Neural cell (in vitro differentiated cells): ENCODE measurements around the gene C5orf52. TPM values are rescaled to one million over a fixed set of nuclear protein-coding genes. Genes with fewer than 3 reads are reported as not detected.

ENCODE experiments used
- H2AFZ ChIP-seq: fragments of 200-600, 300-800 bp; sonication (generic), shearing (Covaris generic); 2 replicates; pipeline ENCODE4 v1.6.0; 2014; ENCODE audit warnings: low read depth, mild to moderate bottlenecking, antibody characterized with exemption, low read length, moderate library complexity
- H3F3A ChIP-seq: fragments of 200-600 bp; shearing (Covaris generic); 2 replicates; pipeline ENCODE4 v1.6.1; 2016; ENCODE audit warnings: mild to moderate bottlenecking, moderate library complexity, mixed read lengths, antibody characterized with exemption, low read length; ENCODE audit not compliant: insufficient read depth, poor library complexity, severe bottlenecking
- H3K27ac ChIP-seq: fragments of 200-600, 300-800 bp; sonication (generic), shearing (Covaris generic); 2 replicates; pipeline ENCODE4 v1.5.1; 2014; ENCODE audit warnings: mild to moderate bottlenecking, low read length, moderate library complexity
- H3K27me3 ChIP-seq: fragments of 300-800, 200-600 bp; sonication (generic), shearing (Covaris generic); 2 replicates; pipeline ENCODE4 v1.6.0; 2014; ENCODE audit warnings: mild to moderate bottlenecking, low read depth, low read length, moderate library complexity; ENCODE audit not compliant: insufficient read depth
- H3K36me3 ChIP-seq: fragments of 300-800, 200-600 bp; sonication (generic), shearing (Covaris generic); 2 replicates; pipeline ENCODE4 v1.5.1; 2014; ENCODE audit warnings: mild to moderate bottlenecking, antibody characterized with exemption, low read length, moderate library complexity; ENCODE audit not compliant: insufficient read depth
- H3K4me2 ChIP-seq: fragments of 300-800, 200-600 bp; sonication (generic), shearing (Covaris generic); 2 replicates; pipeline ENCODE4 v1.6.0; 2014; ENCODE audit warnings: mild to moderate bottlenecking, low read length
- H3K4me3 ChIP-seq: fragments of 300-800, 200-600 bp; sonication (generic), shearing (Covaris generic); 2 replicates; pipeline ENCODE4 v1.5.1; 2014; ENCODE audit warnings: mild to moderate bottlenecking, low read length, moderate library complexity
- H3K79me2 ChIP-seq: fragments of 200-600 bp; shearing (Covaris generic); replicated peaks from 2 replicates; pipeline ENCODE4 v1.6.0; 2014; ENCODE audit warnings: mild to moderate bottlenecking, low read length, moderate library complexity; ENCODE audit not compliant: insufficient read depth
- H3K9ac ChIP-seq: fragments of 300-800, 200-600 bp; sonication (generic), shearing (Covaris generic); 2 replicates; pipeline ENCODE4 v1.6.1; 2016; ENCODE audit warnings: mild to moderate bottlenecking, low read length, mixed read lengths
- H3K9me2 ChIP-seq: fragments of 200-600 bp; shearing (Covaris generic); 2 replicates; pipeline ENCODE4 v1.6.1; 2016; ENCODE audit warnings: mild to moderate bottlenecking, low read length, mixed read lengths; ENCODE audit not compliant: insufficient read depth
- H3K9me3 ChIP-seq: fragments of 200-600, 300-800 bp; sonication (generic), shearing (Covaris generic); 2 replicates; pipeline ENCODE4 v1.6.1; 2016; ENCODE audit warnings: mild to moderate bottlenecking, mixed run types, low read length, moderate library complexity, mixed read lengths
- H4K20me1 ChIP-seq: fragments of 200-600 bp; shearing (Covaris generic); 2 replicates; pipeline ENCODE4 v1.6.1; 2016; ENCODE audit warnings: mild to moderate bottlenecking, mixed run types; ENCODE audit not compliant: insufficient read depth
- CTCF ChIP-seq: fragments of 450-650 bp; IDR thresholded peaks from 2 replicates; pipeline ENCODE4 v1.5.1; 2014; ENCODE audit warnings: antibody characterized with exemption, mild to moderate bottlenecking, moderate library complexity; ENCODE audit not compliant: poor library complexity, severe bottlenecking
- EP300 ChIP-seq: fragments of 450-650 bp; conservative IDR thresholded peaks from 2 replicates; pipeline ENCODE4 v1.6.1; 2014; ENCODE audit warnings: antibody characterized with exemption, mild to moderate bottlenecking, moderate library complexity; ENCODE audit not compliant: poor library complexity, severe bottlenecking
- EZH2 ChIP-seq: fragments of 200-600, 300-800 bp; shearing (Covaris generic), sonication (generic); IDR thresholded peaks from 2 replicates; pipeline ENCODE4 v1.6.1; 2014; ENCODE audit warnings: antibody characterized with exemption, low read length, borderline replicate concordance, mild to moderate bottlenecking; ENCODE audit not compliant: insufficient read depth, poor library complexity, severe bottlenecking
- MXI1 ChIP-seq: fragments of 450-650 bp; conservative IDR thresholded peaks from 2 replicates; pipeline ENCODE4 v1.6.1; 2014; ENCODE audit warnings: antibody characterized with exemption, mild to moderate bottlenecking; ENCODE audit not compliant: poor library complexity, severe bottlenecking
- POLR2AphosphoS5 ChIP-seq: IDR thresholded peaks from 2 replicates; pipeline ENCODE4 v1.6.1; 2012
- RAD21 ChIP-seq: fragments of 450-650 bp; conservative IDR thresholded peaks from 2 replicates; pipeline ENCODE4 v1.6.1; 2014; ENCODE audit warnings: antibody characterized with exemption, mild to moderate bottlenecking, moderate library complexity
- REST ChIP-seq: IDR thresholded peaks from 2 replicates; pipeline ENCODE4 v1.6.1; 2012; ENCODE audit warnings: borderline replicate concordance
- SMC3 ChIP-seq: fragments of 450-650 bp; conservative IDR thresholded peaks from 2 replicates; pipeline ENCODE4 v1.6.1; 2014; ENCODE audit warnings: antibody characterized with exemption, mild to moderate bottlenecking, moderate library complexity; ENCODE audit not compliant: poor library complexity
- TAF1 ChIP-seq: IDR thresholded peaks from 2 replicates; pipeline ENCODE4 v1.6.1; 2012; ENCODE audit warnings: low read depth
- polyA plus RNA-seq: library from polyadenylated mRNA; depleted of rRNA; stranded (reverse); fragments of >200 nt; gene quantifications from 2 replicates; pipeline ENCODE4 v1.2.3, GENCODE V29; 2014

Gene C5orf52
- polyA plus RNA-seq, 1 donor from 2014 or later: not detected

GRCh38 chr5:157710882-157711281 lies 39.5 kb downstream of the C5orf52 start:
- Histone ChIP-seq H3F3A (no peaks in the 10 kb centered on the region), H3K27ac (no peak overlapping the region), H3K36me3 (no peaks in the 10 kb centered on the region), H3K27me3 (no peaks in the 10 kb centered on the region), H4K20me1 (no peaks in the 10 kb centered on the region), H3K9ac (no peak overlapping the region), H3K4me3 (no peak overlapping the region), H3K9me3 (no peaks in the 10 kb centered on the region), H3K4me2 (no peak overlapping the region), H3K79me2 (no peaks in the 10 kb centered on the region), H2AFZ (no peak overlapping the region), H3K9me2 (no peaks in the 10 kb centered on the region)
- TF ChIP-seq RAD21 (no peak), TAF1 (no peak), EP300 (no peak), EZH2 (no peak), POLR2AphosphoS5 (no peak), SMC3 (no peak), REST (no peak), MXI1 (no peak), CTCF (no peak)

- H4K20me1 ChIP-seq: no peaks in the 10 kb centered on the region
- no peak overlapping the region for H3K4me2 ChIP-seq
- H3K79me2 ChIP-seq: no peaks in the 10 kb centered on the region
- TF ChIP-seq TAF1: no peak
- TF ChIP-seq POLR2AphosphoS5: no peak
- no peak for TF ChIP-seq RAD21
- no peak for TF ChIP-seq CTCF
- TF ChIP-seq MXI1: no peak
- TF ChIP-seq SMC3: no peak
- no peak for TF ChIP-seq EZH2
- no peak for TF ChIP-seq EP300
- H3K4me3 ChIP-seq: no peak overlapping the region
- H3K36me3 ChIP-seq: no peaks in the 10 kb centered on the region
- H2AFZ ChIP-seq: no peak overlapping the region
- no peaks in the 10 kb centered on the region for H3K27me3 ChIP-seq
- no peak overlapping the region for H3K9ac ChIP-seq
- H3K9me2 ChIP-seq: no peaks in the 10 kb centered on the region
- H3K9me3 ChIP-seq: no peaks in the 10 kb centered on the region
- no peak overlapping the region for H3K27ac ChIP-seq
- H3F3A ChIP-seq: no peaks in the 10 kb centered on the region
These were observed 42.7 kb downstream of the C5orf52 start for GRCh38 chr5:157713830-157714595.
